ENCODE results near the gene NCAM2. TPM values are rescaled to one million over a fixed set of nuclear protein-coding genes. Genes with fewer than 3 reads are reported as not detected.

NCAM2 gene
- total and polyA plus RNA-seq, 2 of the 8 experiments (the other 6 are each of a cell fraction or from before 2014, with no cell fraction given), result 0.14 to 1.1 TPM

- no peak overlapping the region for H3K4me2 ChIP-seq (ENCODE audit: insufficient read depth in 1 of 2, low read depth in 2 of 2, low read length in 2 of 2)
- DNase-seq (ENCODE audit: low read depth in 1 of 2, low spot score in 2 of 2) (no peak), FAIRE-seq (no peak)
- no peak overlapping the region for H2AK5ac ChIP-seq (ENCODE audit: low read depth, low read length)
- H3K79me2 ChIP-seq (ENCODE audit: control insufficient read depth in 1 of 2, insufficient read depth in 2 of 2, low read length in 2 of 2), result no peaks in the 10 kb centered on the region
- no peak overlapping the region for H3K4ac ChIP-seq (replicated peaks; ENCODE audit: insufficient read length, low read depth, low read length)
- H3K56ac ChIP-seq (replicated peaks; ENCODE audit: insufficient read length, low read depth, low read length), result no peak overlapping the region
- no peak overlapping the region for H2BK12ac ChIP-seq (ENCODE audit: low read depth, low read length)
- no peak overlapping the region for H4K5ac ChIP-seq (ENCODE audit: insufficient read length, low read depth, low read length)
- H3K36me3 ChIP-seq (ENCODE audit: control insufficient read depth in 2 of 4, insufficient read depth in 4 of 4, low read length in 3 of 4), result no peaks in the 10 kb centered on the region
- POLR2A ChIA-PET (ENCODE audit: partially characterized antibody), result interaction anchor here (1.5 kb wide), 1 partner anchor 8 kb away, joined by 5 read pairs; no protein-coding TSS in a partner anchor
- no peak overlapping the region for H2BK15ac ChIP-seq (ENCODE audit: low read length)
- H2BK5ac ChIP-seq (ENCODE audit: low read depth, low read length), result no peak overlapping the region
- H3K14ac ChIP-seq (ENCODE audit: insufficient read length), result no peak overlapping the region
- H2AFZ ChIP-seq (ENCODE audit: low read length), result no peak overlapping the region
- WGBS, 2 experiments (ENCODE audit: extremely low coverage in 1 of 2, insufficient coverage in 1 of 2, insufficient read length in 1 of 2, insufficient replicate concordance in 2 of 2, low coverage in 1 of 2, low lambda C conversion rate in 2 of 2, missing lambda C conversion rate in 1 of 2), result 84% methylated on average over 1 of the region's 1 CpG; no CpG with 5 or more reads in 1 of the 2 experiments
- no peaks in the 10 kb centered on the region for H3K4me1 ChIP-seq (replicated peaks in 1 of 4; ENCODE audit: control insufficient read depth in 3 of 4, insufficient read depth in 4 of 4, low read length in 3 of 4)
- no peaks in the 10 kb centered on the region; a peak in 1 of 4 replicates for H3K9me3 ChIP-seq (ENCODE audit: insufficient read depth in 2 of 2, low read depth in 1 of 2, low read length in 1 of 2)
- no peak overlapping the region for H2BK120ac ChIP-seq (replicated peaks; ENCODE audit: low read depth, low read length)
- no peak overlapping the region for H3K27ac ChIP-seq (ENCODE audit: low read depth, low read length)
- no peak overlapping the region for H3K9ac ChIP-seq (replicated peaks in 1 of 4; ENCODE audit: extremely low read depth in 1 of 4, low read depth in 3 of 4, low read length in 3 of 4)
- no peaks in the 10 kb centered on the region for H3K23me2 ChIP-seq (ENCODE audit: low read depth, low read length)
- H3K4me3 ChIP-seq (ENCODE audit: extremely low read depth in 1 of 4, insufficient read depth in 2 of 4, low read depth in 3 of 4, low read length in 4 of 4), result no peak overlapping the region
- H2BK20ac ChIP-seq (ENCODE audit: low read length), result no peak overlapping the region
- H4K20me1 ChIP-seq (replicated peaks in 1 of 2; ENCODE audit: control insufficient read depth in 1 of 2, insufficient read depth in 2 of 2, low read length in 2 of 2), result no peaks in the 10 kb centered on the region
- no peak overlapping the region for H3K18ac ChIP-seq (ENCODE audit: extremely low read depth, low read length)
- no peak overlapping the region for H3K23ac ChIP-seq (ENCODE audit: insufficient read length)
- H3K79me1 ChIP-seq (ENCODE audit: low read depth, low read length), result no peaks in the 10 kb centered on the region
- CTCF ChIA-PET (ENCODE audit: partially characterized antibody), result interaction anchor here (1.2 to 1.4 kb wide), 2 partner anchors 9 to 13 kb away, joined by 3 to 5 read pairs; no protein-coding TSS in a partner anchor
- H4K8ac ChIP-seq (ENCODE audit: extremely low read depth, insufficient read depth, low read length), result no peak overlapping the region
- no peak overlapping the region for H4K91ac ChIP-seq (replicated peaks; ENCODE audit: insufficient read length, low read length)
- no peaks in the 10 kb centered on the region for H3K27me3 ChIP-seq (replicated peaks in 1 of 4; ENCODE audit: control insufficient read depth in 3 of 4, extremely low read depth in 1 of 4, insufficient read depth in 3 of 4, low read length in 3 of 4)
- TF ChIP-seq, protein P1, sequence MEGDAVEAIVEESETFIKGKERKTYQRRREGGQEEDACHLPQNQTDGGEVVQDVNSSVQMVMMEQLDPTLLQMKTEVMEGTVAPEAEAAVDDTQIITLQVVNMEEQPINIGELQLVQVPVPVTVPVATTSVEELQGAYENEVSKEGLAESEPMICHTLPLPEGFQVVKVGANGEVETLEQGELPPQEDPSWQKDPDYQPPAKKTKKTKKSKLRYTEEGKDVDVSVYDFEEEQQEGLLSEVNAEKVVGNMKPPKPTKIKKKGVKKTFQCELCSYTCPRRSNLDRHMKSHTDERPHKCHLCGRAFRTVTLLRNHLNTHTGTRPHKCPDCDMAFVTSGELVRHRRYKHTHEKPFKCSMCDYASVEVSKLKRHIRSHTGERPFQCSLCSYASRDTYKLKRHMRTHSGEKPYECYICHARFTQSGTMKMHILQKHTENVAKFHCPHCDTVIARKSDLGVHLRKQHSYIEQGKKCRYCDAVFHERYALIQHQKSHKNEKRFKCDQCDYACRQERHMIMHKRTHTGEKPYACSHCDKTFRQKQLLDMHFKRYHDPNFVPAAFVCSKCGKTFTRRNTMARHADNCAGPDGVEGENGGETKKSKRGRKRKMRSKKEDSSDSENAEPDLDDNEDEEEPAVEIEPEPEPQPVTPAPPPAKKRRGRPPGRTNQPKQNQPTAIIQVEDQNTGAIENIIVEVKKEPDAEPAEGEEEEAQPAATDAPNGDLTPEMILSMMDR (IDR thresholded peaks at IDR 0.05; ENCODE audit: control extremely low read depth in 1 of 3, insufficient read depth in 1 of 3, low read depth in 1 of 3, low read length in 3 of 3), result no peak
- TF ChIP-seq FOSL1 (IDR thresholded peaks at IDR 0.05; ENCODE audit: insufficient read depth, low read depth, low read length) (no peak), RAD21 (IDR thresholded peaks at IDR 0.05 in 1 of 2, conservative IDR thresholded peaks at IDR 0.05 in 1 of 2; ENCODE audit: low read depth in 2 of 2, low read length in 2 of 2) (no peak), TBP (IDR thresholded peaks at IDR 0.05; ENCODE audit: low read depth, low read length) (no peak), JUN (IDR thresholded peaks at IDR 0.05; ENCODE audit: low read depth, low read length) (no peak), TAF7 (optimal IDR thresholded peaks at IDR 0.05; ENCODE audit: borderline replicate concordance, low read depth, low read length) (no peak), SUZ12 (IDR thresholded peaks at IDR 0.05; ENCODE audit: low read length) (no peak), GTF2F1 (IDR thresholded peaks at IDR 0.05; ENCODE audit: borderline replicate concordance, low read depth, low read length) (no peak), RNF2 (IDR thresholded peaks at IDR 0.05; ENCODE audit: borderline replicate concordance, low read depth, low read length, missing control alignments, poor library complexity, severe bottlenecking) (no peak), SAP30 (IDR thresholded peaks at IDR 0.05; ENCODE audit: insufficient read depth, insufficient replicate concordance, low read length) (no peak)
Measured at GRCh38 chr21:21373969-21374368, 375.8 kb downstream of the NCAM2 start.
